Neuronal stem cell (in vitro differentiated cells): ENCODE data around the gene ADH5.

Experiments
- DNase-seq: peaks from one replicate; pipeline ENCODE4 v3.0.0-alpha.2; 2013; ENCODE audit warnings: low spot score
- H2AFZ ChIP-seq: one replicate; pipeline ENCODE4 v1.6.1; 2013; ENCODE audit warnings: mild to moderate bottlenecking, low read length, inconsistent platforms
- H2AK5ac ChIP-seq: 2 replicates; pipeline ENCODE4 v1.6.1; 2013; ENCODE audit warnings: low read depth, mild to moderate bottlenecking, inconsistent platforms, low read length, moderate library complexity, mixed read lengths
- H2BK120ac ChIP-seq: 2 replicates; pipeline ENCODE4 v1.6.1; 2013; ENCODE audit warnings: low read depth, mild to moderate bottlenecking, inconsistent platforms, low read length, moderate library complexity, mixed read lengths
- H2BK12ac ChIP-seq: one replicate; pipeline ENCODE4 v1.6.1; 2013; ENCODE audit warnings: low read length, inconsistent platforms
- H2BK15ac ChIP-seq: 2 replicates; pipeline ENCODE4 v1.6.1; 2013; ENCODE audit warnings: mild to moderate bottlenecking, low read length, inconsistent platforms, mixed read lengths
- H2BK5ac ChIP-seq: one replicate; pipeline ENCODE4 v1.6.1; 2013; ENCODE audit warnings: inconsistent platforms, mild to moderate bottlenecking, low read length, moderate library complexity
- H3K14ac ChIP-seq: one replicate; pipeline ENCODE4 v1.6.1; 2013; ENCODE audit warnings: low read length, inconsistent platforms
- H3K18ac ChIP-seq: 2 replicates; pipeline ENCODE4 v1.6.1; 2013; ENCODE audit warnings: low read length, inconsistent platforms
- H3K23ac ChIP-seq: 2 replicates; pipeline ENCODE4 v1.6.1; 2013; ENCODE audit warnings: low read depth, mild to moderate bottlenecking, mixed read lengths, low read length, inconsistent platforms; ENCODE audit not compliant: poor library complexity
- H3K27ac ChIP-seq: replicated peaks from 3 replicates; pipeline ENCODE4 v1.5.1; 2013; ENCODE audit warnings: low read length, inconsistent platforms
- H3K27me3 ChIP-seq, 3 experiments: 2 replicates each; pipeline ENCODE4 v1.6.1; 2013; ENCODE audit warnings: low read length in 3 of 3, mild to moderate bottlenecking in 2 of 3, inconsistent platforms in 1 of 3, low read depth in 1 of 3, mixed read lengths in 1 of 3, moderate library complexity in 1 of 3; ENCODE audit not compliant: control insufficient read depth in 3 of 3, insufficient read depth in 3 of 3
- H3K36me3 ChIP-seq, 2 donors: replicated peaks in 1 of 2; 2 replicates each; pipeline ENCODE4 v1.6.1; 2013; ENCODE audit warnings: low read length in 2 of 2; ENCODE audit not compliant: control insufficient read depth in 2 of 2, insufficient read depth in 2 of 2
- H3K4ac ChIP-seq: 2 replicates; pipeline ENCODE4 v1.6.1; 2013; ENCODE audit warnings: inconsistent platforms, mild to moderate bottlenecking, low read length, moderate library complexity
- H3K4me1 ChIP-seq, 2 donors: 1 replicate in 1 of 2; 2 replicates in 1 of 2; pipeline ENCODE4 v1.6.1; 2013; ENCODE audit warnings: low read length in 2 of 2, low read depth in 1 of 2; ENCODE audit not compliant: control insufficient read depth in 2 of 2, insufficient read depth in 1 of 2
- H3K4me2 ChIP-seq: one replicate; pipeline ENCODE4 v1.6.1; 2013; ENCODE audit warnings: mild to moderate bottlenecking, low read length, inconsistent platforms; ENCODE audit not compliant: insufficient read depth, poor library complexity, severe bottlenecking
- H3K4me3 ChIP-seq, 2 donors: 2 replicates each; pipeline ENCODE4 v1.5.1; 2013; ENCODE audit warnings: low read length in 2 of 2, mild to moderate bottlenecking in 2 of 2, inconsistent platforms in 1 of 2, moderate library complexity in 1 of 2
- H3K79me1 ChIP-seq: one replicate; pipeline ENCODE4 v1.6.1; 2013; ENCODE audit warnings: low read depth, mild to moderate bottlenecking, inconsistent platforms, low read length, moderate library complexity
- H3K9ac ChIP-seq: one replicate; pipeline ENCODE4 v1.6.1; 2013; ENCODE audit warnings: mild to moderate bottlenecking, low read depth, low read length, inconsistent platforms; ENCODE audit not compliant: poor library complexity
- H3K9me3 ChIP-seq, 2 donors: replicated peaks in 1 of 2; 2 replicates each; pipeline versions ENCODE3 to v1.6.1; 2013; ENCODE audit warnings: low read length in 2 of 2, mild to moderate bottlenecking in 2 of 2, inconsistent platforms in 1 of 2, low read depth in 1 of 2, mixed read lengths in 1 of 2, moderate library complexity in 1 of 2; ENCODE audit not compliant: control insufficient read depth in 2 of 2, insufficient read depth in 1 of 2
- H4K8ac ChIP-seq: one replicate; pipeline ENCODE4 v1.6.1; 2013; ENCODE audit warnings: low read depth, mild to moderate bottlenecking, inconsistent platforms, low read length, moderate library complexity
- H4K91ac ChIP-seq: one replicate; pipeline ENCODE4 v1.6.1; 2013; ENCODE audit warnings: low read length, low read depth, mild to moderate bottlenecking, inconsistent platforms; ENCODE audit not compliant: poor library complexity
- WGBS, 2 donors: extraction: QIAGEN DNeasy Blood & Tissue Kit; methylation state at CpG; one replicate each; pipeline ENCODE4 v1.1.7; 2013; ENCODE audit warnings: missing lambda C conversion rate in 2 of 2, mixed read lengths in 1 of 2; ENCODE audit not compliant: insufficient read length in 2 of 2, insufficient replicate concordance in 1 of 2; ENCODE audit errors: extremely low coverage in 2 of 2; 5-methylcytosine and 5-hydroxymethylcytosine counted together

ADH5 gene

DNA sequence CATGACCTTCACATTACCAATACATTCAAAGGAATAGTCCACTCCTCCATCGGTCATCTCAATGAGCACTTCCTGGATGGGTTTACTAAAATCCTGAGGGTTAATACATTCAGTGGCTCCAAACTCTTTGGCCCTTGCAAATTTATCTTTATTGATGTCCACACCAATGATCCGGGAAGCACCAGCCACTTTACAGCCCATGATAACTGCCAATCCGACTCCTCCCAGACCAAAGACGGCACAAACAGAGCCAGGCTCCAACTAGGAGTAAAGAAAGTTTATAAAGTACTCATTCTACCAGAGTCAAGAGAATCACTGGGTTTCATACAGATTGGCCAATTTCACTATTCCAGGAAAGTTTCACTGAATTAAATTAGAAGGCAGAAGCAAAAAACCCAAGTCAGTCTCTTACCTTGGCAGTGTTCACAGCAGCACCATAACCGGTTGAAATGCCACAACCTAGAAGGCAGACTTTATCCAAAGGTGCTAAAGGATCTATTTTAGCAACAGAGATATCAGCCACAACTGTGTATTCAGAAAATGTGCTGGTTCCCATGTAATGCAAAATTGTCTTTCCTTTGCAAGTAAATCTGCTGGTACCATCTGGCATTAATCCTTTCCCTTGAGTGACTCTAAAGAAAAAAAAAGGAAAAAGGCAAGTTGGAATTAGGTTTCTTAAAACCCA is 12.2 kb downstream of the ADH5 start:
- Histone ChIP-seq H3K4me2 (no peak overlapping the region), H4K8ac (no peak overlapping the region), H3K23ac (no peak overlapping the region), H2AK5ac (no peak overlapping the region), H3K27me3 (no peaks in the 10 kb centered on the region), H3K36me3 (peaks cover 34 to 99% of the 10 kb centered on the region in 2 donors), H3K9me3 (no peaks in the 10 kb centered on the region), H2AFZ (no peak overlapping the region), H4K91ac (no peak overlapping the region), H2BK15ac (no peak overlapping the region), H3K79me1 (no peaks in the 10 kb centered on the region), H3K9ac (no peak overlapping the region), H3K4me3 (no peak overlapping the region), H2BK5ac (no peak overlapping the region), H2BK120ac (no peak overlapping the region), H3K4me1 (no peaks in the 10 kb centered on the region), H3K4ac (no peak overlapping the region), H3K27ac (no peak overlapping the region), H3K14ac (no peak overlapping the region), H3K18ac (no peak overlapping the region), H2BK12ac (no peak overlapping the region)
- no peak for DNase-seq
- no CpG with 5 or more reads among the region's 5 CpGs for WGBS, 2 donors

DNA sequence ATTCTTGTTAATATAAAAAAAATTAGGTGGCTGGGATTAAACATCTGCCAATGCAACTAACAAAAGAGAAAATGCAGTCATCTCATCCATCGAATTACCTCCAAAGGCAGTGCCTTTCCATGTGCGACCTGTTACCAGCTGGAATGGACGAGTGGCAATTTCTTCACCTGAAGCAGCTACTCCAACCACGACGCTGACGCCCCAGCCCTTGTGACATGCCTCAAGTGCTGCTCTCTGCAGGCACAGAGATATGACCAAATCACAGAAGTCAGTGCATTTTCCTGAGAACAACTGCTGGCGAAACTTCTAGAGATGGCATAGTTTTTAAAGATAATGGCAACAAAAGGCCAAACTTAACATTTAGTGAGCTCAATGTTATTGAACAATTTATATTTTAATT is 13.8 kb downstream of the ADH5 start:
- Histone ChIP-seq H3K9me3 (no peaks in the 10 kb centered on the region), H2BK120ac (no peak overlapping the region), H3K14ac (no peak overlapping the region), H3K4me2 (no peak overlapping the region), H2BK15ac (no peak overlapping the region), H2BK5ac (no peak overlapping the region), H2AFZ (no peak overlapping the region), H4K8ac (no peak overlapping the region), H3K36me3 (peaks cover 25 to 99% of the 10 kb centered on the region in 2 donors), H3K18ac (no peak overlapping the region), H3K23ac (no peak overlapping the region), H3K4ac (no peak overlapping the region), H3K27me3 (no peaks in the 10 kb centered on the region), H3K27ac (no peak overlapping the region), H4K91ac (no peak overlapping the region), H3K4me1 (no peaks in the 10 kb centered on the region), H3K4me3 (no peak overlapping the region), H3K9ac (no peak overlapping the region), H2BK12ac (no peak overlapping the region), H3K79me1 (no peaks in the 10 kb centered on the region), H2AK5ac (no peak overlapping the region)
- no peak for DNase-seq
- no CpG with 5 or more reads among the region's 7 CpGs for WGBS, 2 donors

GRCh38 chr4:99071159-99071558 is 17.4 kb downstream of the ADH5 start:
- Histone ChIP-seq H2BK5ac (no peak overlapping the region), H3K4me1 (no peaks in the 10 kb centered on the region), H3K27ac (no peak overlapping the region), H2BK120ac (no peak overlapping the region), H3K9ac (no peak overlapping the region), H3K27me3 (no peaks in the 10 kb centered on the region), H3K14ac (no peak overlapping the region), H3K4ac (no peak overlapping the region), H3K23ac (no peak overlapping the region), H3K79me1 (no peaks in the 10 kb centered on the region), H4K91ac (no peak overlapping the region), H2BK12ac (no peak overlapping the region), H3K4me2 (no peak overlapping the region), H3K9me3 (no peaks in the 10 kb centered on the region), H3K36me3 (peaks cover 16 to 98% of the 10 kb centered on the region in 2 donors), H2AK5ac (no peak overlapping the region), H3K18ac (no peak overlapping the region), H4K8ac (no peak overlapping the region), H3K4me3 (no peak overlapping the region), H2BK15ac (no peak overlapping the region), H2AFZ (no peak overlapping the region)
- no CpG with 5 or more reads among the region's 5 CpGs for WGBS, 2 donors
- DNase-seq: no peak

DNA sequence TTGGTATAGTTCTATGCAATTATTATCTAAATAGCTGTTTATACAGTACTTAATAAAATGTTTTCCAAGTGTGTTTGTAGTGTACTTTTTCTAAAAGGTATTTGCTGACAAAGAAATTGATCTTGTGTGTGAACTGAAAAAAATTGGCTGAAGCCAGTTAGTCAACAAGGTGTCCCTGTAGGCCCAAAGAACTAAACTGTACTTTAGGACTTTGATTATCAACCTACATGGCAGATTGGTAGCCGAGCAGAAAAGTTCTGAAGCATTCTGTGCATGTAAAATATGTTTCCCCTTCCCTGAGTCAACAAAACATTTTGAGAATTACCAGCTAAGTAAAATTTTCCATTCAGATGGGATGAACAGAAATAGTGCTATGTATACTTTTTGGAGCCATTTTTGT is 21.0 kb downstream of the ADH5 start:
- DNase-seq: no peak
- Histone ChIP-seq H2BK15ac (no peak overlapping the region), H3K79me1 (no peaks in the 10 kb centered on the region), H4K91ac (no peak overlapping the region), H3K4me1 (no peaks in the 10 kb centered on the region), H3K27me3 (no peaks in the 10 kb centered on the region), H2AFZ (no peak overlapping the region), H3K14ac (no peak overlapping the region), H4K8ac (no peak overlapping the region), H3K27ac (no peak overlapping the region), H3K4me2 (no peak overlapping the region), H3K4ac (no peak overlapping the region), H2BK120ac (no peak overlapping the region), H3K9me3 (no peaks in the 10 kb centered on the region), H3K23ac (no peak overlapping the region), H2AK5ac (no peak overlapping the region), H3K18ac (no peak overlapping the region), H2BK5ac (no peak overlapping the region), H3K36me3 (peaks cover 5 to 92% of the 10 kb centered on the region in 2 donors), H3K9ac (no peak overlapping the region), H2BK12ac (no peak overlapping the region), H3K4me3 (no peak overlapping the region)
- no CpG with 5 or more reads among the region's 1 CpG for WGBS, 2 donors
